CD4-positive, alpha-beta T cell (primary cell): ENCODE data around the gene SLC1A2. TPM values are rescaled to one million over a fixed set of nuclear protein-coding genes. Genes with fewer than 3 reads are reported as not detected.

Source experiments
- ATAC-seq: fragments of 200-7000 bp; cut with Tn5 transposase; one replicate; pipeline ENCODE4 v1.10.0; 2022; ENCODE audit warnings: mild to moderate bottlenecking; ENCODE audit not compliant: poor library complexity
- CTCF ChIA-PET: fragments of 350-600 bp; sonication (Branson Sonifier 250); formaldehyde crosslinking; loops from one replicate; lab custom pipeline; 2021; ENCODE audit warnings: antibody characterized with exemption, inconsistent platforms; lab: Charles Lee
- POLR2A ChIA-PET: fragments of 350-600 bp; sonication (Branson Sonifier 250); formaldehyde crosslinking; loops from one replicate; lab custom pipeline; 2021; ENCODE audit warnings: antibody characterized with exemption, inconsistent platforms; lab: Charles Lee
- DNase-seq, 14 experiments: peaks; one replicate each; pipeline ENCODE4 v3.0.0-alpha.2; 2013 to 2020; ENCODE audit warnings: mixed read lengths in 2 of 14
- H3K27ac ChIP-seq, 2 donors: one replicate each; pipeline versions ENCODE4 v1.5.1 to v1.7.0; 2013; ENCODE audit warnings: low read length in 2 of 2, low read depth in 1 of 2, mild to moderate bottlenecking in 1 of 2
- H3K27me3 ChIP-seq, 2 experiments: 1 replicate in 1 of 2; 2 replicates in 1 of 2; pipeline versions ENCODE4 v1.6.1 to v1.7.0; 2013; ENCODE audit warnings: low read length in 2 of 2, control low read depth in 1 of 2, mild to moderate bottlenecking in 1 of 2, moderate library complexity in 1 of 2; ENCODE audit not compliant: insufficient read depth in 2 of 2, control insufficient read depth in 1 of 2
- H3K36me3 ChIP-seq: one replicate; pipeline ENCODE4 v1.6.1; 2013; ENCODE audit warnings: low read length, control low read depth; ENCODE audit not compliant: insufficient read depth
- H3K4me1 ChIP-seq: one replicate; pipeline ENCODE4 v1.6.1; 2013; ENCODE audit warnings: low read length, control low read depth; ENCODE audit not compliant: insufficient read depth
- H3K4me3 ChIP-seq: one replicate; pipeline ENCODE4 v1.5.1; 2013; ENCODE audit warnings: mild to moderate bottlenecking, low read length, moderate library complexity
- H3K9me3 ChIP-seq, 2 experiments: 1 replicate in 1 of 2; 2 replicates in 1 of 2; pipeline versions ENCODE4 v1.6.1 to v1.7.0; 2013; ENCODE audit warnings: low read length in 2 of 2, mild to moderate bottlenecking in 2 of 2, control low read depth in 1 of 2, moderate library complexity in 1 of 2; ENCODE audit not compliant: control insufficient read depth in 1 of 2, insufficient read depth in 1 of 2
- H3K27ac Mint-ChIP-seq: one replicate; pipeline ENCODE4 v1.8.0; 2020; ENCODE audit warnings: mixed read lengths
- H3K27me3 Mint-ChIP-seq: one replicate; pipeline ENCODE4 v1.8.0; 2021; ENCODE audit warnings: mixed read lengths
- H3K36me3 Mint-ChIP-seq: one replicate; pipeline ENCODE4 v1.8.0; 2021; ENCODE audit warnings: low read depth, mixed read lengths
- H3K4me1 Mint-ChIP-seq: one replicate; pipeline ENCODE4 v1.8.0; 2021; ENCODE audit warnings: low read depth, mixed read lengths
- H3K4me3 Mint-ChIP-seq: one replicate; pipeline ENCODE4 v1.8.0; 2020; ENCODE audit warnings: mild to moderate bottlenecking, mixed read lengths
- H3K9me3 Mint-ChIP-seq: one replicate; pipeline ENCODE4 v1.8.0; 2020; ENCODE audit warnings: mixed read lengths
- intact Hi-C, 2 experiments: fragments of 100-400 bp; cut with DNase I in 1 of 2; cut with micrococcal nuclease in 1 of 2; formaldehyde crosslinking; loops; one replicate each; pipeline versions ENCODE4 v1.15.1 to v1.9.0; 2023 to 2025; cut with DNase I, micrococcal nuclease
- total RNA-seq, 174 experiments: library from RNA in 2 of 174; stranded (reverse) in 2 of 174; gene quantifications; one replicate each; pipeline ENCODE4 v1.2.3 and lab custom pipeline; 2021 to 2026
- TF ChIP-seq, protein P1 (sequence below): fragments of 200-600 bp; IDR thresholded peaks from one replicate; pipeline ENCODE4 v1.8.0; 2022; ENCODE audit warnings: antibody characterized with exemption, mild to moderate bottlenecking

SLC1A2 gene
- total RNA-seq, 2 experiments from 2014 or later: not detected

- Mint-ChIP-seq H3K27ac (no peak overlapping the region), H3K4me3 (no peak overlapping the region), H3K9me3 (no peaks in the 10 kb centered on the region), H3K36me3 (no peaks in the 10 kb centered on the region), H3K27me3 (no peaks in the 10 kb centered on the region), H3K4me1 (peaks cover 17% of the 10 kb centered on the region)
- ATAC-seq (no peak), DNase-seq (no peak)
- TF ChIP-seq, protein P1, sequence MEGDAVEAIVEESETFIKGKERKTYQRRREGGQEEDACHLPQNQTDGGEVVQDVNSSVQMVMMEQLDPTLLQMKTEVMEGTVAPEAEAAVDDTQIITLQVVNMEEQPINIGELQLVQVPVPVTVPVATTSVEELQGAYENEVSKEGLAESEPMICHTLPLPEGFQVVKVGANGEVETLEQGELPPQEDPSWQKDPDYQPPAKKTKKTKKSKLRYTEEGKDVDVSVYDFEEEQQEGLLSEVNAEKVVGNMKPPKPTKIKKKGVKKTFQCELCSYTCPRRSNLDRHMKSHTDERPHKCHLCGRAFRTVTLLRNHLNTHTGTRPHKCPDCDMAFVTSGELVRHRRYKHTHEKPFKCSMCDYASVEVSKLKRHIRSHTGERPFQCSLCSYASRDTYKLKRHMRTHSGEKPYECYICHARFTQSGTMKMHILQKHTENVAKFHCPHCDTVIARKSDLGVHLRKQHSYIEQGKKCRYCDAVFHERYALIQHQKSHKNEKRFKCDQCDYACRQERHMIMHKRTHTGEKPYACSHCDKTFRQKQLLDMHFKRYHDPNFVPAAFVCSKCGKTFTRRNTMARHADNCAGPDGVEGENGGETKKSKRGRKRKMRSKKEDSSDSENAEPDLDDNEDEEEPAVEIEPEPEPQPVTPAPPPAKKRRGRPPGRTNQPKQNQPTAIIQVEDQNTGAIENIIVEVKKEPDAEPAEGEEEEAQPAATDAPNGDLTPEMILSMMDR: no peak
- H3K4me1 ChIP-seq: peaks cover 6% of the 10 kb centered on the region
- CTCF ChIA-PET: no interaction called here
- intact Hi-C loops: no loop called here
- POLR2A ChIA-PET: no interaction called here
- no peaks in the 10 kb centered on the region for H3K27me3 ChIP-seq
- H3K4me3 ChIP-seq: no peak overlapping the region
- no peak overlapping the region for H3K27ac ChIP-seq
- no peaks in the 10 kb centered on the region for H3K9me3 ChIP-seq
- H3K36me3 ChIP-seq: no peaks in the 10 kb centered on the region
These were observed 64.7 kb downstream of the SLC1A2 start for GRCh38 chr11:35354644-35355043.

DNA sequence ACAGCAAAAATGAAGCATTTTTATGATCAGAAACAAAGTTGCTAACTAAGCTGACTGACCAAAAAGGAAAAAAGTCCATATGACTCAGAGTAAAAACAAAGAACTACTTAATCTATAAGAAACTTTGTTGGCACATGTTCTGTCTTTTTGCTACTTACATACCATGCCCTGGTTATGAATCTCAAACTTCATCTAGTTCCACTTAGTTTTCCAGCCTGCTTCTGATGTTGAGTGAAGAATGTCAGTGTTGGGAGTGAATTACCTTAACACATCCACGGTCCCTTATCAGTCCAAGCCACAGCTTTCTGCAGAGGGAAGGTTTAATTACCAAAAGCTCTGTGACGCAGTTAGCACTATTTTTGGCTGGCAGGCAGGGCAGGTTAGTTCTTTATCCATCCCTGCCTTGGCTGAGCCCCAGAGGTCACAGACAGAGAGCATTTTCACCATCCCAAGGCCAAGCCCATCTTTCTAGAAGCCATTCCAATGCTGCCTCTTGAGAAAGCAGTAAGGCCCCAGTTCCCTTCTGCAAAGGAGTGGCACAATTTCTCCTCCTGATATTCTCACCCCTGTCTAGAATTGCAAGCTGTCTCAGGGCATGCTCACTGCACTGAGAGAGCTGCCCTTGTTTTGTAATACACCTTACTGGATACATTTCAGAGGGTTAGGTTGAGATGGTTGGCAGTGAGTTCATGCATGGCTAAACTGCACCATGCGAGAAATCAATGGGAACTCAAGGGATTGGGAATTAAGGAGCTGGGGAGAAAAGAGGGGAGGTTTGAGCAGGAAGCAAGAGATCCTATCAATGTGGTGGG is 67.1 kb downstream of the SLC1A2 start:
- peaks cover 25% of the 10 kb centered on the region for H3K4me1 ChIP-seq
- no peak overlapping the region for H3K4me3 Mint-ChIP-seq
- ChIA-PET POLR2A (interaction anchor here (0.7 kb wide), 1 partner anchor 144 kb away, joined by 3 read pairs; no protein-coding TSS in a partner anchor), CTCF (no interaction called here)
- H3K9me3 ChIP-seq: no peaks in the 10 kb centered on the region
- H3K4me3 ChIP-seq: no peak overlapping the region
- ATAC-seq (no peak), DNase-seq (no peak)
- no peaks in the 10 kb centered on the region for H3K27me3 ChIP-seq
- no peak overlapping the region for H3K27ac Mint-ChIP-seq
- no peak overlapping the region for H3K27ac ChIP-seq
- intact Hi-C loops: no loop called here
- no peaks in the 10 kb centered on the region for H3K27me3 Mint-ChIP-seq
- no peaks in the 10 kb centered on the region for H3K36me3 ChIP-seq
- peaks cover 39% of the 10 kb centered on the region for H3K4me1 Mint-ChIP-seq
- no peaks in the 10 kb centered on the region for H3K9me3 Mint-ChIP-seq
- TF ChIP-seq, protein P1: no peak
- H3K36me3 Mint-ChIP-seq: no peaks in the 10 kb centered on the region

GRCh38 chr11:35349897-35350296 is 69.5 kb downstream of the SLC1A2 start:
- H3K36me3 Mint-ChIP-seq: no peaks in the 10 kb centered on the region
- H3K4me1 Mint-ChIP-seq: peaks cover 55% of the 10 kb centered on the region
- TF ChIP-seq, protein P1: no peak
- intact Hi-C loops: no loop called here
- Histone ChIP-seq H3K36me3 (no peaks in the 10 kb centered on the region), H3K27ac (peak overlapping the region in 1 of 2 donors; percentile 44), H3K9me3 (no peaks in the 10 kb centered on the region), H3K27me3 (no peaks in the 10 kb centered on the region), H3K4me3 (no peak overlapping the region), H3K4me1 (peaks cover 27% of the 10 kb centered on the region)
- no peak for ATAC-seq
- DNase-seq: no peak
- ChIA-PET POLR2A (interaction anchor here (0.8 to 1.3 kb wide), 2 partner anchors 31 to 44 kb away, joined by 3 to 5 read pairs; no protein-coding TSS in a partner anchor), CTCF (interaction anchor here (1.8 kb wide), 1 partner anchor 14 kb away, joined by 9 read pairs; no protein-coding TSS in a partner anchor)
- H3K9me3 Mint-ChIP-seq: no peaks in the 10 kb centered on the region
- H3K27ac Mint-ChIP-seq: peak overlapping the region; percentile 75
- H3K27me3 Mint-ChIP-seq: no peaks in the 10 kb centered on the region
- peak overlapping the region; percentile 67 for H3K4me3 Mint-ChIP-seq
